Neural cell (in vitro differentiated cells): ENCODE data around the gene ETV3.

Experiments used
- CTCF ChIP-seq: fragments of 450-650 bp; IDR thresholded peaks from 2 replicates; pipeline ENCODE4 v1.5.1; 2014; ENCODE audit warnings: antibody characterized with exemption, mild to moderate bottlenecking, moderate library complexity; ENCODE audit not compliant: poor library complexity, severe bottlenecking
- EP300 ChIP-seq: fragments of 450-650 bp; conservative IDR thresholded peaks from 2 replicates; pipeline ENCODE4 v1.6.1; 2014; ENCODE audit warnings: antibody characterized with exemption, mild to moderate bottlenecking, moderate library complexity; ENCODE audit not compliant: poor library complexity, severe bottlenecking
- EZH2 ChIP-seq: fragments of 200-600, 300-800 bp; shearing (Covaris generic), sonication (generic); IDR thresholded peaks from 2 replicates; pipeline ENCODE4 v1.6.1; 2014; ENCODE audit warnings: antibody characterized with exemption, low read length, borderline replicate concordance, mild to moderate bottlenecking; ENCODE audit not compliant: insufficient read depth, poor library complexity, severe bottlenecking
- REST ChIP-seq: IDR thresholded peaks from 2 replicates; pipeline ENCODE4 v1.6.1; 2012; ENCODE audit warnings: borderline replicate concordance

GRCh38 chr1:157117527-157118057 lies 20.6 kb downstream of the ETV3 start:
- no peak for TF ChIP-seq CTCF
- no peak for TF ChIP-seq EP300
- no peak for TF ChIP-seq REST
- TF ChIP-seq EZH2: no peak
